Measurements from ENCODE around the gene UBAC2. TPM values are rescaled to one million over a fixed set of nuclear protein-coding genes. Genes with fewer than 3 reads are reported as not detected.

UBAC2 gene
- total RNA-seq, 1 experiment from 2014 or later = 41.0 TPM

DNA sequence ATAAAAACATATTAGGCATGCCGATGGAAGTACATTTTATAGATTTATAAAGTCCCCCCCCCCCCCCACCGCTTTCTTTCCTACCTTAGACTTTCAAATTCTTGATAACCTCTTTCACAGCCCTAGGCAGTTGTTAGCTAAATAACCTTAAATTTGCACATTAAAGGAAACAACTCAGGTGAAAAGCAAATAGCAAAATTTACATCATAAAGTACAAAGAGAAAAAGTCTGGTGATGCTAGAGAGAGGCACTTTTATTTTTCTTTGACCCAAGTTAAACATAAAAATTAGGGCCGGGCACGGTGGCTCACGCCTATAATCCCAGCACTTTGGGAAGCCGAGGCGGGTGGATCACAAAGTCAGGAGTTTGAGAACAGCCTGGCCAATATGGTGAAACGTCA lies 15.0 kb upstream of the UBAC2 start:
- CTCF ChIA-PET = interaction anchor here (0.6 kb wide), 1 partner anchor 81 kb away, joined by 3 read pairs; no protein-coding TSS in a partner anchor
- Mint-ChIP-seq H3K27me3 (ENCODE audit: unreplicated experiment) (no peaks in the 10 kb centered on the region), H3K4me3 (ENCODE audit: low read depth, unreplicated experiment) (no peak overlapping the region), H3K27ac (ENCODE audit: unreplicated experiment) (no peak overlapping the region), H3K9me3 (ENCODE audit: low read depth, unreplicated experiment) (no peaks in the 10 kb centered on the region), H3K36me3 (ENCODE audit: insufficient read depth, unreplicated experiment) (no peaks in the 10 kb centered on the region), H3K4me1 (ENCODE audit: low read depth, unreplicated experiment) (no peaks in the 10 kb centered on the region)
- BruUV-seq (replicated peaks) = no TSS peak
- DNase-seq = no peak
- TF ChIP-seq, protein P1, sequence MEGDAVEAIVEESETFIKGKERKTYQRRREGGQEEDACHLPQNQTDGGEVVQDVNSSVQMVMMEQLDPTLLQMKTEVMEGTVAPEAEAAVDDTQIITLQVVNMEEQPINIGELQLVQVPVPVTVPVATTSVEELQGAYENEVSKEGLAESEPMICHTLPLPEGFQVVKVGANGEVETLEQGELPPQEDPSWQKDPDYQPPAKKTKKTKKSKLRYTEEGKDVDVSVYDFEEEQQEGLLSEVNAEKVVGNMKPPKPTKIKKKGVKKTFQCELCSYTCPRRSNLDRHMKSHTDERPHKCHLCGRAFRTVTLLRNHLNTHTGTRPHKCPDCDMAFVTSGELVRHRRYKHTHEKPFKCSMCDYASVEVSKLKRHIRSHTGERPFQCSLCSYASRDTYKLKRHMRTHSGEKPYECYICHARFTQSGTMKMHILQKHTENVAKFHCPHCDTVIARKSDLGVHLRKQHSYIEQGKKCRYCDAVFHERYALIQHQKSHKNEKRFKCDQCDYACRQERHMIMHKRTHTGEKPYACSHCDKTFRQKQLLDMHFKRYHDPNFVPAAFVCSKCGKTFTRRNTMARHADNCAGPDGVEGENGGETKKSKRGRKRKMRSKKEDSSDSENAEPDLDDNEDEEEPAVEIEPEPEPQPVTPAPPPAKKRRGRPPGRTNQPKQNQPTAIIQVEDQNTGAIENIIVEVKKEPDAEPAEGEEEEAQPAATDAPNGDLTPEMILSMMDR (IDR thresholded peaks at IDR 0.05; ENCODE audit: unreplicated experiment) = no peak
- intact Hi-C loops (cut with micrococcal nuclease; ENCODE audit: unreplicated experiment) = no loop called here

DNA sequence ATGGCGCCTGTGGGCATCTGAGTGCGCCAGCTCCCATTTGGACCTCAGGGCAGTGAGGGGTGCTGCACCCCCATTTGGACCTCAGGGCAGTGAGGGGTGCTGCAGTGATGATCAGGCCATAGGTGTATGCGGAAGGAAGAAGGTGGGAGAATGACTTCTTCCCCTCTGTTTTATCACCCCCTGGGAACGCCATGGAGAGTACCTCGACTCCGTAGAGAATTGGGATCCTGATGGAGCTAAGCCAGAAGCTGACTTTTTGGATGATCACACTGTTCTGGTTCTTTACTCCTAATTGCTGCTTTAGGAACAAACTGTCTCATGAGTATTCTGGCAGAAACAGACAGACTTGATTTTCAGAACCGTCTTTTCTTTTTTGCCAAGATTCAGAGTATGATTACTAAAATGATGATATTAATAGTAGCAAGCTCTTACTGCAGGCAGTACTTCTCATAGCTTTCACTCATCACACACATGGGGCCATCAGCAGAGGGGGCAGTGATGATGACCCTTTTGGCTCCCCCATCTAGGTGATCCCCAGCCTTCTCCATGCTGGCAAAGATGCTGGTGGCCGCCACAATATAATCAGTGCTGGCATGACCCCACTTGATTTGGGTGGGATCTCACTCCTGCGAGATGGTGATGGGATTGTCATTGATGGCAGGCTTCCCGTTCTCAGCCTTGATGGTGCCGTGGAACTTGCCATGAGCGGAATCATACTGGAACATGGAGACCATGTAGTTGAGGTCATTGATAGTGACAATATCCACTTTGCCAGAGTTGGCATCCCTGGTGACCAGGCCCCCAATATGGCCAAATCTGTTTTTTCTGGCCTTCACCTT lies 10.3 kb upstream of the UBAC2 start:
- Mint-ChIP-seq H3K4me1 (ENCODE audit: low read depth, unreplicated experiment) (no peaks in the 10 kb centered on the region), H3K9me3 (ENCODE audit: low read depth, unreplicated experiment) (no peaks in the 10 kb centered on the region), H3K27me3 (ENCODE audit: unreplicated experiment) (no peaks in the 10 kb centered on the region), H3K36me3 (ENCODE audit: insufficient read depth, unreplicated experiment) (no peaks in the 10 kb centered on the region), H3K27ac (ENCODE audit: unreplicated experiment) (no peak overlapping the region), H3K4me3 (ENCODE audit: low read depth, unreplicated experiment) (no peak overlapping the region)
- intact Hi-C loops (cut with micrococcal nuclease; ENCODE audit: unreplicated experiment) = no loop called here
- TF ChIP-seq, protein P1 (IDR thresholded peaks at IDR 0.05; ENCODE audit: unreplicated experiment) = no peak
- DNase-seq = no peak
- CTCF ChIA-PET = no interaction called here
- no TSS peak for BruUV-seq (replicated peaks)

DNA sequence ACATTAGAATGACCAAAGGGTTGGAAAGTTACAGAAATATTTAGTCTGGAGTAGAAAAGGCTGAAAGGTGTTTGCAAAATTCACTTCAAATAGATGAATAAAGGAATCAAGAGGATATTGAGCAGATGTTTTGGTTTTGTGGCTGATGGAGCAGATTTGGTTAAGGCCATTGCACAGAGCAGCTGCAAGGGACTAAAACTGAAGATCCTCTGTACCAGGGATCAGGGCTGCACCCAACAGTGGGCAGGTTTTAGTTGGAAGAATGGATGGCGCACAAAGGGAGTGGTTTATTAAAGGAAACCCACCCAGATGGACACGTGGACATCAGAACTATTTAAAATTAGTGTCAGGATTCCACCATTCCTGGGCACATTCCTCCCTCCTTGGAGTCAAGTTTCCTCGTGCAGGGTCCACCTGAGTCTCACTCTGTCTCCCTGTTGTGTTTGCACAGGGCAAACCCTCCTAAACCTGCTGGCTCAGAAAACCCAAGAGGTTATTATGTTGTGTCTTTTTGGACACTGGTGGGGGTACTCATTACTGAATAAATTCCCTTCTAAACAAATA lies 9.2 kb upstream of the UBAC2 start:
- Mint-ChIP-seq H3K4me3 (ENCODE audit: low read depth, unreplicated experiment) (no peak overlapping the region), H3K9me3 (ENCODE audit: low read depth, unreplicated experiment) (no peaks in the 10 kb centered on the region), H3K4me1 (ENCODE audit: low read depth, unreplicated experiment) (no peaks in the 10 kb centered on the region), H3K36me3 (ENCODE audit: insufficient read depth, unreplicated experiment) (no peaks in the 10 kb centered on the region), H3K27me3 (ENCODE audit: unreplicated experiment) (no peaks in the 10 kb centered on the region), H3K27ac (ENCODE audit: unreplicated experiment) (no peak overlapping the region)
- intact Hi-C loops (cut with micrococcal nuclease; ENCODE audit: unreplicated experiment) = no loop called here
- BruUV-seq (replicated peaks) = no TSS peak
- TF ChIP-seq, protein P1 (IDR thresholded peaks at IDR 0.05; ENCODE audit: unreplicated experiment) = no peak
- CTCF ChIA-PET = no interaction called here
- DNase-seq = no peak

DNA sequence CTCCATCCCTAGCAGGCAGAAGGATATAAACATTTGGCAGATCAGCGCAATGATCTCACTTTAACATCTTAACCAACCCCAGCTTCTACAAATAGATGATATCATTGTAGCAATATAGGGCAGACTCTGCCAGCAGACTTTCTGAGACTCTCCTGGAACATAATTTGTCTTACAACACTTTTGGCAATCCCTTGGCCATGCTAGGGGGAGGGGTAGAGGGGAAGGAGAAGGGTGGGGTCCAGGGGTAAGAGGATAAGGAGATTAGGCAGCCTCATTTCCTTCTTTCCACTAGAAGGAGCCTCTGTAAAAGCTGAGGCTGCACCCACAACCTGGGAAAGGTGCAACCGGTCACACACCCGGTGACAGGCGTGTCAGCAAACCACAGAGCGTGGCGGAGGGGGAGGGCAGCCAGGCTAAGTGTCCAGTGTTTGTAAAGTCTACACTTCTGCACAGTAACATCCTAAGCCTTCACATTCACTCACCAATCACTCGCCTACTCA lies 8.7 kb upstream of the UBAC2 start:
- BruUV-seq (replicated peaks) = no TSS peak
- Mint-ChIP-seq H3K4me3 (ENCODE audit: low read depth, unreplicated experiment) (no peak overlapping the region), H3K36me3 (ENCODE audit: insufficient read depth, unreplicated experiment) (no peaks in the 10 kb centered on the region), H3K27me3 (ENCODE audit: unreplicated experiment) (no peaks in the 10 kb centered on the region), H3K9me3 (ENCODE audit: low read depth, unreplicated experiment) (no peaks in the 10 kb centered on the region), H3K4me1 (ENCODE audit: low read depth, unreplicated experiment) (no peaks in the 10 kb centered on the region), H3K27ac (ENCODE audit: unreplicated experiment) (no peak overlapping the region)
- CTCF ChIA-PET = interaction anchor here (0.6 kb wide), 1 partner anchor 1065 kb away, joined by 7 read pairs; no protein-coding TSS in a partner anchor
- TF ChIP-seq, protein P1 (IDR thresholded peaks at IDR 0.05; ENCODE audit: unreplicated experiment) = no peak
- no peak for DNase-seq
- intact Hi-C loops (cut with micrococcal nuclease; ENCODE audit: unreplicated experiment) = no loop called here
